Mucosa of descending colon (tissue), 3 donors: ENCODE measurements around the gene PPP2R3B. TPM values are rescaled to one million over a fixed set of nuclear protein-coding genes. Genes with fewer than 3 reads are reported as not detected.
A peak's percentile ranks its signal among the peaks of the same experiment; 100 is the strongest.

ENCODE experiments used
- ATAC-seq: fragments of 200-7000 bp; cut with Tn5 transposase; one replicate; pipeline ENCODE4 v1.9.1; 2020; ENCODE audit warnings: mild to moderate bottlenecking, moderate library complexity
- DNase-seq, 3 donors: peaks; one replicate each; pipeline ENCODE4 v3.0.0-alpha.2; 2020
- H3K36me3 ChIP-seq: fragments of 200-600 bp; one replicate; pipeline ENCODE4 v1.8.0; 2021; ENCODE audit warnings: low read depth, mild to moderate bottlenecking
- H3K4me1 ChIP-seq: fragments of 200-600 bp; one replicate; pipeline ENCODE4 v1.8.0; 2021; ENCODE audit warnings: low read depth, mild to moderate bottlenecking
- H3K4me3 ChIP-seq: fragments of 200-600 bp; one replicate; pipeline ENCODE4 v1.8.0; 2021; ENCODE audit warnings: mild to moderate bottlenecking
- H3K9me3 ChIP-seq: fragments of 200-600 bp; one replicate; pipeline ENCODE4 v1.8.0; 2021; ENCODE audit warnings: mild to moderate bottlenecking
- intact Hi-C, 2 donors: fragments of 100-400 bp; cut with DNase I in 1 of 2; cut with micrococcal nuclease in 1 of 2; formaldehyde crosslinking; loops; one replicate each; pipeline versions ENCODE4 v1.11.0 to v1.11.1; 2022; cut with DNase I, micrococcal nuclease
- total RNA-seq, 3 donors: library from RNA; stranded (reverse); fragmentation: NEBNext Ultra II Directional in 2 of 3; extraction: Animal tissue kit (Norgen Biotek cat#: 25700) in 2 of 3; gene quantifications; one replicate each; pipeline versions ENCODE4 v1.2.1 to v1.2.4, GENCODE V29; 2021 to 2023
- TF ChIP-seq, protein P1 (sequence below): fragments of 200-600 bp; IDR thresholded peaks from one replicate; pipeline ENCODE4 v1.8.0; 2022; ENCODE audit warnings: antibody characterized with exemption, mild to moderate bottlenecking
- donor health status: DM: no; HTN: no; CAD: no; lungs with moderate emphysema.
- donor health status: DM: no; HTN: no; CAD: no.
- donor health status: DM: no; HTN: yes; CAD: no.

PPP2R3B gene
- total RNA-seq, 3 donors from 2014 or later, result 9.2 to 11.6 (median 11.2) TPM

DNA sequence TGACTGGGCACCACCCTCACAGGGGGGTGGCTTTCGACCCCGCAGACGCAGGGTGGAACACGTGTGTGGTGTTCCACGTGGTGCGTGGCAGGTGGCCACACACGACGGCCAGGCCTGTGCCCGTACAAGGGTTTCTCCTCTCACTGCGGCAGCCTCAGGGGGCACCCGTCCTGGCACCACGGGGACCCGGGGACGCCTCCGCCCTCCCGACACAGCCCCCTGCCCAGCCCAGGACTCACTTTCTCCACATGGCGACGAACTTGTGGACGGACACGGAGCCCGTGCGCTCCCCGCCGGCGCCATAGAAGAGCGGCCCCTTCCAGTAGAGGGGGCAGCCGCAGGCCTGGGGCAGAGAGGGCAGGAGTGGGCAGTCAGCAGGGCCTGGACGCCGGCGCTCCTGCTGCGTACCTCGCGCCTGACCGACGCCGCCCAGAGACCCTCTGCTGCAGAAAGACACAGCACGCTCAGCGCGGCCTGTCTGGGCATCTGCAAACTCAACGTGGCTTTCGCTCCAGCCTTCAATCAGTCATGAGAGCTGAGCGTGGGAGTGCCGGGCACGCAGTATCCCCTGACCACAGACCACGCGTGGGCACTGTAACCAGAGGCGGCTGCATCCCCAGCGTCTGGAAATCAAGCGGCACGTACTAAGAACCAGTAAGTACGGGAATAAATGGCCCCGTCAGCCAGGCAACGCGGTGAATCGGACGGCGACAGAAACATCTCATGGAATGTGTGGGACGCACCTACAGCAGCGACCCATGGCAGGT is 39.2 kb downstream of the PPP2R3B start:
- TF ChIP-seq, protein P1, sequence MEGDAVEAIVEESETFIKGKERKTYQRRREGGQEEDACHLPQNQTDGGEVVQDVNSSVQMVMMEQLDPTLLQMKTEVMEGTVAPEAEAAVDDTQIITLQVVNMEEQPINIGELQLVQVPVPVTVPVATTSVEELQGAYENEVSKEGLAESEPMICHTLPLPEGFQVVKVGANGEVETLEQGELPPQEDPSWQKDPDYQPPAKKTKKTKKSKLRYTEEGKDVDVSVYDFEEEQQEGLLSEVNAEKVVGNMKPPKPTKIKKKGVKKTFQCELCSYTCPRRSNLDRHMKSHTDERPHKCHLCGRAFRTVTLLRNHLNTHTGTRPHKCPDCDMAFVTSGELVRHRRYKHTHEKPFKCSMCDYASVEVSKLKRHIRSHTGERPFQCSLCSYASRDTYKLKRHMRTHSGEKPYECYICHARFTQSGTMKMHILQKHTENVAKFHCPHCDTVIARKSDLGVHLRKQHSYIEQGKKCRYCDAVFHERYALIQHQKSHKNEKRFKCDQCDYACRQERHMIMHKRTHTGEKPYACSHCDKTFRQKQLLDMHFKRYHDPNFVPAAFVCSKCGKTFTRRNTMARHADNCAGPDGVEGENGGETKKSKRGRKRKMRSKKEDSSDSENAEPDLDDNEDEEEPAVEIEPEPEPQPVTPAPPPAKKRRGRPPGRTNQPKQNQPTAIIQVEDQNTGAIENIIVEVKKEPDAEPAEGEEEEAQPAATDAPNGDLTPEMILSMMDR, result no peak
- Histone ChIP-seq H3K9me3 (no peaks in the 10 kb centered on the region), H3K4me1 (no peaks in the 10 kb centered on the region), H3K36me3 (no peaks in the 10 kb centered on the region), H3K4me3 (no peak overlapping the region)
- DNase-seq, result peak in 1 of 3 donors; percentile 45
- no peak for ATAC-seq
- intact Hi-C loops, result no loop called here

DNA sequence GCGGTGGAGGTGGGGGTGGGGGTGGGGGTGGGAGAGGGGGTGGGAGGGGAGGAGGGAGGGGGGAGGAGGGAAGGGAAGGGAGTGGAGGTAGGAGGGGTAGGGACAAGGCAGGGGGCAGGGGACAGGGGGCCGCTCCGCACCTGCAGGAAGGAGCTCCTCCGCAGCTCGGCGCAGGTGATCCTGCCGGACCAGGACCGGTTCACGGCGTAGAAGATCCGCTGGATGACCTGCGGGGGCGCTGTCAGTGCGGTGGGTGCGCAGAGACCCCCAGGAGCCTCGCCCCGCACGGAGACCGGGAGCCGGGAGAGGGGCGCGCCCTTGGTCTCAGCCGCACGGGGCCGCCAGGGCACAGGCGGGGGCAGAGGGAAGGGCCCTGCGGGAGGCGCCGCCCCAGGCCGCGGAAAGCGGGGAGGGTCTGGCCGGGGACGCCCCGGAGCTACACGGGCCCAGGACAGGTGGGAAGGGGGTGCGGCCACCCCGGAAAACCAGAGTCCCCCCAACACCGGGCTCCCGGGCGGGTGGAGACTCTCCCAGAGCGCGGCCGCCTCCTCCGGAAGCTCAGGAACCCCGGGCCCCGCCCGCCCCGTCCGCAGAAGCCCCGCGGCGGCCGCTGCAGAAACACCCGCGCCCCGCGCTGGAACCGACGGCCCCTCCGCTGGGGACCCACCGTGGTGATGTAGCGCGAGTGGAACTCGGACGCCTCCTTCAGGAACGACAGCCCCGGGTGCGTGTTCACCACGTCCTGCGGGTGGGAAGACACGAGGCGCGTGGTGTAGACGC is 40.5 kb downstream of the PPP2R3B start:
- no peaks in the 10 kb centered on the region for H3K4me1 ChIP-seq
- no peaks in the 10 kb centered on the region for H3K36me3 ChIP-seq
- H3K9me3 ChIP-seq, result no peaks in the 10 kb centered on the region
- ATAC-seq (no peak), DNase-seq (peak in 2 of 3 donors; percentile 21 to 43)
- no peak overlapping the region for H3K4me3 ChIP-seq
- TF ChIP-seq, protein P1, result no peak
- intact Hi-C loops, result no loop called here

DNA sequence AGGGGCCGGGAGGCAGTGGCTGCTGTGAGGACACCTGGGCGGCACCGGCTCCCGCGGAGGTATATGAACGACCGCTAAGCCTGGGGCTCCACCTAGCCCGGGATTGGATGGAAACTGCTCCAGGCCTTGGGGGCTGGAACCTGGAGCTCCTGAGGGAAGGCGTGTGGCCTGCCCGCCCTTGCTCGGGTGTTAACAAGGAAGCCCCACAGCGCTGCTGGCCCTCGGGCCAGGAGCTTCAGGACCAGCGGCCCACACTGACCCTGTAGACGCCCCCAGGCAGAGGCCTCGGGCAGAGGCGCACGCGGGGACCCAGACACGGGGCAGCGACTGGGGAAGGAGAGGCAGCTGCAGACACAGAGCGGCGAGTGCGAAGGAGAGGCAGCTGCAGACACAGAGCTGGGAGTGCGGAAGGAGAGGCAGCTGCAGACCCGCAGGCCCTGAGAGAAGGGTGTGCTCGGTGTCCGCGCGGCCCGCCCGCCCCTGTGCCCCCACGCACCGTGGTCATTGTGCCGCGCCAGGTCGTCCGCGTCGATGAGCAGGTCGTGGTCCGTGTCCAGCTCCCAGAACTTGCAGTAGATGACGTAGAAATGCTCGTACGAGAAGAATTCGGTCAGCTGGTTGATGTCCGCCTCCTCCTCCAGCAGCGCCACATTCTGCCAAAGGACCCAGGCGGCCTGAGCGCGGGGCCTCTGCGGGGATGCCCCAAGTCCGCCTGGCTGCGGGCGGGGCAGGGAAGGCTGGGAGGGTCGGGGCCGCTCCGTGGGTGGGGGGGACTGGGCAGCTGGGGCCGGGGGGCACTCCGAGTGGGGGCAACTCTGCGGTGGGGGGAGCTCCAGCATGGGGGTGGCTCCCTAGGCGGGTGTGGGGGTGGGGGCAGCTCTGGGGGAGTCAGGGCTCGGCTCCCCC is 41.4 kb downstream of the PPP2R3B start:
- DNase-seq (peak in 2 of 3 donors; percentile 15 to 24), ATAC-seq (no peak)
- Histone ChIP-seq H3K9me3 (no peaks in the 10 kb centered on the region), H3K4me3 (no peak overlapping the region), H3K36me3 (no peaks in the 10 kb centered on the region), H3K4me1 (no peaks in the 10 kb centered on the region)
- TF ChIP-seq, protein P1, result no peak
- intact Hi-C loops, result no loop called here

DNA sequence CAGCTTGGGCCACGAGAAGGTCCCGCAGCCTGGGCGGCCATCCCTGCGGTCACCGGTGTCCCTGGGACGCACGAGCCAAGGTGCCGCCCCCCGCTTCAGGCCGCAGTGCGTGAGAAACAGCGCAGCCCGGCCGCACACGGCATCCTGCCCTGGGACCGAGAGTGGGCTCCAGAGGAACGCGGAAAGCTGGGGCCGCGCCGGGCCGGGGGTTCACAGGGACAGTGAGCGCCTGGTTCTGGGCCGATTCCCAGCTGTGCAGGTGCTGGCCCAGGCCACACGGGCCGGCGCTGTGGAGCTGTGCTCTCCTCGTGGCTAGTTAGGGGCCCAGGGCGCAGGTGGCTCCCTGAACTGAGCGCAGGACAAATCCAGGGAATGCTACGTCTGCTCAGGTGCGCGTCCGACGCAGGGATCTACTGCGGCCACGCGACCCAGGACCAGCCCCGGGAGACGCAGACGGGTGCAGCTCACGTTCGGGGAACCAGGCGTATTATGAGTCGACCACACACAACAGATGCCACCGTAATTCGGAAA is 42.3 kb downstream of the PPP2R3B start:
- ATAC-seq (no peak), DNase-seq (peak in 2 of 3 donors; percentile 15 to 43)
- Histone ChIP-seq H3K36me3 (no peaks in the 10 kb centered on the region), H3K4me1 (no peaks in the 10 kb centered on the region), H3K9me3 (no peaks in the 10 kb centered on the region), H3K4me3 (no peak overlapping the region)
- intact Hi-C loops, result no loop called here
- TF ChIP-seq, protein P1, result no peak

DNA sequence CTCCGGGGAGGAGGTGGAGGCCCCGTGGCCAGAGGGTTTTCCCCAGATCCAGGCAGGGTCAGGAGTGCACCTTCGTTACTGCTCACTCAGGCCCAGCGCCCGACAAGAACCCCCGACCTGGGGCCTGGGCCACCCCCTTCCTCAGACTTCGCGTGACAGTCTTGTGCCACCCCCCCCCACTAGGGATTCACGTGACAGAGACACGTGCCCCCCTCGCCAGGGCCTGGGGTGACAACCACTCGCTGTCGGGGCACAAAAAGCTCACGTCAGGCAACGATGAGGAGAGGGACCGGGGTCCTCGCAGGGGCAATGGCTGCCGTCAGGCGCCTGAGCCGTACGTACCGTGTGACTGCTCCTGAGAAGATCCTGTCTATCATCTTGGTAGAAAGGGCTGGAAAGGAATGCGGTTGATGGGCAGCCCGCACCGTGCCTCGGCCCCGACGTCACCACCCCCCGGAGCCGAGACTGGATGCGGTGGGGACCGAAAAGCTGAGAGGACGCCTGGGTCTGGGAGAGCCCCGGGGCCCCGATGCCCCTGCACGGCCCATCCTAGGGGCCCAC is 45.1 kb downstream of the PPP2R3B start:
- Histone ChIP-seq H3K36me3 (no peaks in the 10 kb centered on the region), H3K4me3 (no peak overlapping the region), H3K4me1 (no peaks in the 10 kb centered on the region), H3K9me3 (no peaks in the 10 kb centered on the region)
- DNase-seq, result peak in 2 of 3 donors; percentile 9 to 35
- intact Hi-C loops, result no loop called here
- TF ChIP-seq, protein P1, result no peak
- ATAC-seq, result no peak
